GM12892 (cell line): ENCODE measurements around the gene PSMB8.
A peak's percentile ranks its signal among the peaks of the same experiment; 100 is the strongest.

Source experiments
- DNase-seq: peaks from one replicate; pipeline ENCODE4 v3.0.0; 2011; ENCODE audit not compliant: insufficient read length
- FAIRE-seq: peaks from 2 replicates; lab custom pipeline; 2011; peaks lifted over from hg19 to GRCh38; lab: Jason Lieb, UNC
- POLR2A ChIP-seq: IDR thresholded peaks from 2 replicates; pipeline ENCODE4 v1.6.1; 2011; ENCODE audit warnings: low read depth, low read length, control low read depth
- POLR2AphosphoS5 ChIP-seq: IDR thresholded peaks from 2 replicates; pipeline ENCODE4 v1.6.1; 2011; ENCODE audit warnings: low read depth, low read length, control low read depth
- TAF1 ChIP-seq: IDR thresholded peaks from 2 replicates; pipeline ENCODE4 v1.6.1; 2011; ENCODE audit warnings: low read depth, mild to moderate bottlenecking, control low read depth, low read length, borderline replicate concordance

The PSMB8 gene

GRCh38 chr6:32853541-32854375 lies 9.9 kb upstream of the PSMB8 start, which contains the start of the genes PSMB9 and TAP1:
Gene PSMB9 (plus strand): TSS chr6:32854192. CDS start chr6:32854230, 38 bp downstream.
Gene TAP1 (minus strand): TSS chr6:32853704. CDS start chr6:32853636, 68 bp downstream.
- FAIRE-seq (peak; percentile 94), DNase-seq (peak; percentile 92)
- TF ChIP-seq POLR2AphosphoS5 (peak; percentile 76), TAF1 (peak; percentile 89), POLR2A (peak; percentile 82)

DNA sequence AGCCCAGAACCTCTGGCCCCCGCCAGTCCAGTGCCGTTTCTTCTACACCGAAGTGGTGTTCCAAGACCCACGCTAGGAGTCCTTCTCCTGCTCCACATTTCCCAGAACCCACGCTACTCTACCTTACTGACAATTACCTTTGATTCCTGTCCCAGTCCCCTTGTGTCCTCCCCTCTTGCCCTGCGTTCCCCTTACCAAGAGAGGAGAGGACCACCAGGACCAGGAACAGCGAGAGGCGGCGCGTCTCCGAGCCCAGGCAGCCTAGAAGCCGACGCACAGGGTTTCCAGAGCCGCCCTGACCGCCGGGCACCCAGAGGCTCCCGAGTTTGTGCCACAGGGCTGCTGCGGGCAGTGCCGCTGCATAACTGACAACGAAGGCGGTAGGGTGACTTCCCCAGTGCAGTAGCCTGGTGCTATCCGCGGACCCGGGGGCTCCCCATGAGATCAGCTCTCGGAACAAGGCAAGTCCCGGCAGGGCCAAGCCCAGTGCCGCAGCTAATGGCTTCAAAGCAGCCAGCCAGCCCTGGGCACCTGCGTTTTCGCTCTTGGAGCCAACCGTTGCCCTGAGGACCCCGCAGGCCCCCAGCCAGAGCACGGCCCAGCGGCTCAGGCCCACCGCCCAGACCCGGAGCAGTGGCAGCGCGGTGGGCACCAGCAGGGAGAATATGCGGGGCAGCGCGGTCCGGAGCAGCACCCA lies 9.1 kb upstream of the PSMB8 start:
- FAIRE-seq (peak; percentile 64), DNase-seq (peak; percentile 50)
- TF ChIP-seq POLR2AphosphoS5: peak; percentile 47; the same call in 1 of the 2 replicates
- no peak; the same call in 1 of the 2 replicates for TF ChIP-seq TAF1
- TF ChIP-seq POLR2A: no peak

GRCh38 chr6:32852018-32852843 lies 8.4 kb upstream of the PSMB8 start:
- no peak for DNase-seq

GRCh38 chr6:32851025-32851424 lies 7.2 kb upstream of the PSMB8 start:
- DNase-seq: no peak
- TF ChIP-seq POLR2A: no peak
- TF ChIP-seq TAF1: no peak
- no peak for TF ChIP-seq POLR2AphosphoS5
- no peak for FAIRE-seq

More at GRCh38 chr6:32852018-32852843, 8.4 kb upstream of the PSMB8 start:
- peak; percentile 65 for FAIRE-seq
- TF ChIP-seq TAF1 (no peak), POLR2AphosphoS5 (no peak), POLR2A (no peak)

DNA sequence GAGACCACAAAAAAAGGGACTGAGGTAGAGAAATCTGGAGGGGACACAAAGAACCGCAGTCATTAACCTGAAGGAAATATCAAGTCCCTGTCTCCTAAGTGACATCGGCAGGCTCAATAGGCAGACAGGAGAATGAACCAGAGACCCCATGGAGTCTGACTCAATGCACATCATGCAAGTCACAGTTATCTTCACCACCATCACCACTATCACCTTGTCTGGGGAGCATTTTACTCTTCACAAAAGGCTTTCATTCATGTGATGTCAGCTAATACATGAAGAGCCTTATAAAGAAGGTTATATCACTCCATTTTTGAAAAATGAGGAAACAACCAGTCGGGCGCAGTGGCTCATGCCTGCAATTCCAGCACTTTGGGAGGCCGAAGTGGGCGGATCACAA lies 5.3 kb upstream of the PSMB8 start:
- DNase-seq (no peak), FAIRE-seq (no peak)
- no peak for TF ChIP-seq POLR2AphosphoS5
- TF ChIP-seq TAF1: no peak
- TF ChIP-seq POLR2A: no peak

DNA sequence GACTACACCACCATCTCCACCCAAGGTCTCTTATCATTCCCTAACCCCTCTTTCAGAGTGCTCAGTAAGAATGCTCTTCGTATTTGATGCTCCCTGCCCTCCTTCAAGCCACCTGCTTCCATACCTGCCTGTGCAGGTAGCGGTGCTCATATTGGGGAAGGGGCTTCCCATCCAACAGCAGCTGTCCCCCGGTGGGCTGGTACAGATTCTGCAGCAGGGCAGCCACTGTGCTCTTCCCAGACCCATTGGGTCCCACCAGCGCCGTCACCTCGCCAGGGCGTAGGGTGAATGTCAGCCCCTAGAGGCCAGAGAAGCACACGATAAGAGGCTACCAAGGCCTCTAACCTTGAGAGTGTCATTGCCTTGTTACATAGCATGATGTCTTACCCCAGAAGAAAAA lies 3.9 kb upstream of the PSMB8 start:
- TF ChIP-seq POLR2A (no peak), POLR2AphosphoS5 (no peak), TAF1 (no peak)
- no peak for DNase-seq
- FAIRE-seq: no peak

- FAIRE-seq (no peak), DNase-seq (no peak)
- TF ChIP-seq TAF1 (no peak), POLR2AphosphoS5 (peak; percentile 83), POLR2A (peak; percentile 73)
Measured at GRCh38 chr6:32847004-32847403, 3.2 kb upstream of the PSMB8 start.

- TF ChIP-seq POLR2AphosphoS5 (peak; percentile 86), TAF1 (no peak), POLR2A (peak; percentile 85; the same call in 1 of the 2 replicates)
- DNase-seq (no peak), FAIRE-seq (peak; percentile 73)
Measured at GRCh38 chr6:32845384-32845884, 1.6 kb upstream of the PSMB8 start.

DNA sequence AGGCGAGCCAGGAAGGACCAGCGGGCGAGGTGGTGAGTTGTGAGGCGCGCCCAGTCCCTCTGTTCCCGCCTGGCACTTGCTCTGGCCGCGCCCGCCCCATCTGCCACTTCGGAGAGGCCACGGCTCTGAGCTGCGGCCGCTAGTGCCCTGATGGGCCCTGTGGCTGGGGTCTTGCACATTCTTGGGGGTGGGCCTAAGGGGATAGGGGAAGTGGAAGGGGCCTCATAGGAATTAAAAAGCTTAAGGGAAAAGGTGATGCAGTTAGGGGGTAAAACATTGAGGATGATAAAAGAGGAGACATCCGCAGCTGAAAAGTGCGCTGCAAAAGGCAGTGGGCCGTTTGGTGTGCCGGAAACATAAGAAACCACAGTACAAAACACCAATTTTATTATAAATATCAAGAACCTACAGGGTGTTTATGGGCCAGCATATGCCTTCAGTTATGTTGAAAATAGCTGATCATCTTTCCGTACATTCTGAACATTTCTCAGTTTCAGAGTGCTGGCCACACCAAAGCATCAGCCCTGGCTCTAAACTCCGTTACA lies 1.1 kb upstream of the PSMB8 start:
- FAIRE-seq (no peak), DNase-seq (no peak)
- 0 out of 2 replicates have a peak, but pooled peaks have one; percentile 2 for TF ChIP-seq TAF1
- TF ChIP-seq POLR2AphosphoS5: peak; percentile 92
- TF ChIP-seq POLR2A: peak; percentile 79; the same call in 1 of the 2 replicates

GRCh38 chr6:32843331-32843978 lies 392 bp downstream of the PSMB8 start:
- no peak for DNase-seq
- no peak for TF ChIP-seq POLR2A
- TF ChIP-seq TAF1: no peak
- no peak for TF ChIP-seq POLR2AphosphoS5
- peak; percentile 60 for FAIRE-seq
